Uterus (tissue), 2 donors: Measurements from ENCODE around the gene STOML1.

Source experiments
- CTCF ChIP-seq, 4 experiments: fragments of 200-600 bp in 2 of 4; fragments of 450-650 bp in 2 of 4; sonication (generic) in 2 of 4; IDR thresholded peaks; one replicate each; pipeline ENCODE4 v1.5.1; 2016 to 2019; ENCODE audit warnings: antibody characterized with exemption in 4 of 4, mild to moderate bottlenecking in 2 of 4, moderate library complexity in 1 of 4
- POLR2A ChIP-seq, 2 donors: fragments of 450-650 bp; IDR thresholded peaks; one replicate each; pipeline ENCODE4 v1.6.1; 2016; ENCODE audit warnings: antibody characterized with exemption in 2 of 2, mild to moderate bottlenecking in 1 of 2, moderate library complexity in 1 of 2

DNA sequence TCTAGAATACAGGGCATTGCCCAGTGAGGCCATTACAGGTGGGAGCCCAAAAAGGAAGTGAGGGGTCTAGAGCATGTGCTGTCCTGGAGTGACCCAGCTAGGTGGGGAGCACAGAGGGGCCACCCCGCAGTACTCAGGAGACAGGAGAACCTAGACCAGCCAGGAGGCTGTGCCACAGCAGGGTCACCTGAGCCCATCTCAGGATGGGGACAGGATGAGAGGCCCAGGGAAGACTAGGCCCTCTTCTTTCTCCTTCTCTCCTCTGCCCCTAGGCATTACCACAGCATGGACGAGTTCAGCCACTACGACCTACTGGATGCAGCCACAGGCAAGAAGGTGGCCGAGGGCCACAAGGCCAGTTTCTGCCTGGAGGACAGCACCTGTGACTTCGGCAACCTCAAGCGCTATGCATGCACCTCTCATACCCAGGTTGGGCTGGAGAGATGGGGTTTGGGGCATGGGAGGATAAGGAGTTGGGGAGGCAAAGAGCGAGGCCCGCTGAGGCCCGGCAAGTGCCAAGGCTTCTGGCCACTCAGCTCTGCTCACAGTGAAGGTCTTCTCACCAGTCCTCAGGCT is 45.2 kb downstream of the STOML1 start:
- TF ChIP-seq POLR2A (IDR thresholded peaks at IDR 0.05) (no peak), CTCF (IDR thresholded peaks at IDR 0.05) (no peak)
